GM19193 (cell line): Measurements from ENCODE around the gene GSG1L.

Experiments
- POLR2A ChIP-seq: IDR thresholded peaks from 4 replicates; pipeline ENCODE4 v1.6.1; 2011; ENCODE audit not compliant: insufficient read depth, insufficient read length; ENCODE audit errors: extremely low read depth

Gene GSG1L

GRCh38 chr16:28098959-28099945, 35.7 kb upstream of the GSG1L start:
- TF ChIP-seq POLR2A, result no peak

- no peak for TF ChIP-seq POLR2A
These were observed 34.9 kb upstream of the GSG1L start for GRCh38 chr16:28098171-28098958.

- no peak for TF ChIP-seq POLR2A
These were observed 33.7 kb upstream of the GSG1L start for GRCh38 chr16:28096983-28097899.

GRCh38 chr16:28093385-28093725, 29.8 kb upstream of the GSG1L start:
- TF ChIP-seq POLR2A, result no peak

- TF ChIP-seq POLR2A, result no peak
These were observed 29.3 kb upstream of the GSG1L start for GRCh38 chr16:28092721-28093384.

GRCh38 chr16:28091656-28092055, 28.1 kb upstream of the GSG1L start:
- TF ChIP-seq POLR2A, result no peak

GRCh38 chr16:28090646-28091377, 27.3 kb upstream of the GSG1L start:
- no peak for TF ChIP-seq POLR2A

GRCh38 chr16:28089992-28090365, 26.5 kb upstream of the GSG1L start:
- no peak for TF ChIP-seq POLR2A

- no peak for TF ChIP-seq POLR2A
These were observed 25.9 kb upstream of the GSG1L start for GRCh38 chr16:28089205-28089991.

GRCh38 chr16:28087675-28088300, 24.3 kb upstream of the GSG1L start:
- no peak for TF ChIP-seq POLR2A

- no peak for TF ChIP-seq POLR2A
These were observed 23.7 kb upstream of the GSG1L start for GRCh38 chr16:28087140-28087660.
